CD4-positive, alpha-beta T cell treated with Interleukin-6 at 100 ng/mL for 8 hours (primary cell): ENCODE measurements around the gene SLC35A1.

Experiments used
- DNase-seq: peaks from one replicate; pipeline ENCODE4 v3.0.0-alpha.2; 2020; ENCODE audit warnings: mixed read lengths, low spot score

SLC35A1 gene

DNA sequence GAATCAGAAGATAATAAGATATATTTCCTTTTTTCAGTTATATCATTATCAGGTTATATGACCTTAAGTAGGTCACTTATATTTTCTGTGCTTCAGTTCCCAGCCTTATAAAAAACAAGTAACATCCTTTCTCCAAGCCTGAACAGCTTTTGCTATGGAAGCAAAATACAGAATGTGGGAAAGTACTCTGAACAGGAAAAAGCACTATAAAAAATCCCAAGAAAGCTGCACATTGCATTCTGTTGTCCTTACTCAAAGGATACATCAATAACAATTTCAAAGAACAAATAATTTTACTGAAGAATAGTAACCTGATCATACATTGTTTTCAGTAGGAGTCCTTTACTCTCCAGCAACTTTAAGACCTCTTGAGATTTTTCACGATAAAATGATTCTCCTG lies 56.4 kb downstream of the SLC35A1 start:
- DNase-seq: no peak

DNA sequence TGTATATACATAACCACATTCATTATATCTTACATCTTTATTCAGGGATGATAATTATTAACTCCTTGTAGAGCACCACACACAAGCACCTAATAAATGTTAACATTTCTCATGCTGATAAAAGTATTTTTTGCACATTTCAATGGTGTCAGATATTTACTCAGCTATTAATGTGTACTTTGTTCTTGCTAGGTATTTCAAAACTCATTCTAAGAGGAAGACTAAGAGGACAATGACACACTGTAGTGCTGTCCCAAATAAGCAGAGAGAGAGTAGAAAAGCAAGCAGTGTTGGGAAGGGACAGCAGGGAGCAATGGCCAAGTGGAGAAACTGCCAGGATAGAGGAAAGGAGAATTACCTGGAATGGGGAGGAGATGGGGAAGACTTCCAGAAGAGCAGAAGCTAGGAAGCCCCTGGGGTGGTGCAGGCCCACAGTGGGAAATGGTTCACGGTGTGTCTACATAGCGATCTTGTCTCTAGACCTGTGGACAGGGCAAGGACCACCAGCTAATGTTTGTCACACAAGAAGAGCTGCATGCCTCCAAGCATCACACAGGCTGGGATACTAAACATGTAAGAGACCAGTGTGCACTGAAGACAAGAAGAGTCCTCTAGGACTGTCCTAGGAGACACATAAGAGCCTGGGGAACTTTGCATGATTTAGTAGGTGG lies 61.7 kb downstream of the SLC35A1 start:
- DNase-seq: no peak

DNA sequence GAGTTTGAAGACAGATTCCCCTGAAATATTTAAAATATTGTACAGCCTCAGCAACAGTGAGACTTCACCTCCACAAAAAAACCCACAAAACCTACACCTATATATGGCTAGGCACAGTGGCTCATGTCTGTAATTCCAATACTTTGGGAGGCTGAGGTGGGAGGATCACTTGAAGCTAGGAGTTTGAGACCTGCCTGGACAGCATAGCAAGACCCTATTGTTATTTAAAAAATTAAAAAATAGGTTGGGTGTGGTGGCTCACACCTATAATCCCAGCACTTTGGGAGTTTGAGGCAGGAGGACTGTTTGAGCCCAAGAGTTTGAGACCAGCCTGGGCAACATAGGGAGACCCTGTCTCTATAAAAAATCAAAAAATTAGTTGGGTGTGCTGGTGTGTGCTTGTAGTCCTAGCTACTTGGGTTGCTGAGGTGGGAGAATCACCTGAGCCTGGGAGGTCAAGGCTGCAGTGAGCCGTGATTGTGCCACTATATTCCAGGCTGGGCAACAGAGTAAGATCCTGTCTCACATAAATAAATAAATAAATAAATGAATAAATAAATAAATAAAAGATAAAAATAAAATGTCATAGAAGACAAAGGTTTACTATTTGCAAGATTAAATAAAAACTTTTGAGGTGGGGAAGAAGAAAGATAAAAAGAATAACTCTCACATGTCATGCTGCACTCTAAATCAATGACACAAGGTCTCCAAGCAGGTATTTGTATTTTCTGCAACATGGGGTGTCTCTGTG lies 65.9 kb downstream of the SLC35A1 start:
- DNase-seq: no peak

DNA sequence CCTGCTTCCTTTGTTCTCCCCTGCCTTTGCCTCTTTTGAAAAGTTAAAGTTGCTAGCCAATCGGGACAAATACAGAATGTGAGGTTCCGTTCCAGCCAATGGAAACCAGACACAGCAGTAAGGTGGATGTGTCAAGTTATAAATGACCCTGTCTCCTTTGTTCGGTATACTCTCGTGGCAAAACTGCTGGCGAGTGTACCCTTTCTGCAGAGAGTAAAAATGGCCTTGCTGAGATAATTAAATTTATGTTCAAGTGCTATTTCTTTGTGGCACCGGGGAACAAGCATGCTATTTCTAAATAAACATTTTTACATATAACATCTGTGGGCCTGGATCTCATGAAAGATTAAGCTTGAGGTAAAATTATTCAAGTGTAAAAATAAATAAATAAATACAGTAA lies 66.8 kb downstream of the SLC35A1 start:
- no peak for DNase-seq

DNA sequence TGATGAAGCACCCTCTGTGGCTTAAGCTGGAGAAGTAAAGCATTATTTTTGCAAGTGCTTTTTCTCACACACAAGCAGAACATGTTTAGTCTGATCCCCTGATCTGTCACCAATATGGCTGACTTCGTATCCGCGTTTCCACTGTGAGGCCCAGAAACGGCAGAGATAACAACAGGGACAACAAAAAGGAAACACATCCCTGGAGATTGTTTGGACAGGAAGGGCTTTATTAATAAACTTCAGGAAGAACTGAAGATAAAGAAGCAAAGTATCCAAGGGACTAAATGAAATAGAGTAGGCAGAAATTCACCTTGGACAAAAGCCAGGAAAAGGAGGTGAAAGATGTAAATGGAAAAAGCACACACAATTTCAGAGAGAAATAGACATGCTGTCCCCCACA lies 67.8 kb downstream of the SLC35A1 start:
- DNase-seq: no peak

DNA sequence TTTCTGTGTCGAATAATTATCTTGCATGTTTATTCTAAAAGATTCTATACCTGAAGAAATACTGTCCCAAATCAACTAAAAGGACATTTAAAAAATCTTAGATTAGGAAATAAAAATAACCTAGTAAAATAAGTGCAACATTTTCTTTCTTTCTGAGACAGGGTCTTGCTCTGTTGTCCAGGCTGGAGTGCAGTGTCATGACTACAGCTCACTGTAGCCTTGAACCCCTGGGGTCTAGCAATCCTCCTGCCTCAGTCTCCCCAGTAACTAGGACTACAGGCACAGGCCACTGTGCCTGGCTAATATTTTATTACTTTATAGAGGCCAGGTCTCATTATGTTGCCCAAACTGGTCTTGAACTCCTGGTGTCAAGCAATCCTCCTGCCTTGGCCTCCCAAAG lies 68.3 kb downstream of the SLC35A1 start:
- DNase-seq: no peak

DNA sequence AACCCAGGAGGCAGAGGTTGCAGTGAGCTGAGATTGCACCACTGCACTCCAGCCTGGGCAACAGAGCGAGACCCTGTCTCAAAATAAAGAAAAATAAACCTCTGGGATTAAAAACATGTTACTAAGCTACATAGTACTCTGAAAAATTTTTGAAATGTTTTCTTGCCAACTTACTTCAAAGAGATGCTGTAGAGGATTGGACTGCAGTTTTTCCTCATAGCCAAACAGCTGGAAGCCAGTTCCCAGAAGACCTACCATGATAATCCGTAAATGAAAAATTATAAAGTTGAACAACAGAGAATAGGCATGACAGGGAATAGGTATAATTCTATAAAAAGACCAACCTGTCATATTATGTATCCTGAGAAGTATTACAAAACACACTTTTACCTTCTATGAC lies 69.0 kb downstream of the SLC35A1 start:
- DNase-seq: no peak

DNA sequence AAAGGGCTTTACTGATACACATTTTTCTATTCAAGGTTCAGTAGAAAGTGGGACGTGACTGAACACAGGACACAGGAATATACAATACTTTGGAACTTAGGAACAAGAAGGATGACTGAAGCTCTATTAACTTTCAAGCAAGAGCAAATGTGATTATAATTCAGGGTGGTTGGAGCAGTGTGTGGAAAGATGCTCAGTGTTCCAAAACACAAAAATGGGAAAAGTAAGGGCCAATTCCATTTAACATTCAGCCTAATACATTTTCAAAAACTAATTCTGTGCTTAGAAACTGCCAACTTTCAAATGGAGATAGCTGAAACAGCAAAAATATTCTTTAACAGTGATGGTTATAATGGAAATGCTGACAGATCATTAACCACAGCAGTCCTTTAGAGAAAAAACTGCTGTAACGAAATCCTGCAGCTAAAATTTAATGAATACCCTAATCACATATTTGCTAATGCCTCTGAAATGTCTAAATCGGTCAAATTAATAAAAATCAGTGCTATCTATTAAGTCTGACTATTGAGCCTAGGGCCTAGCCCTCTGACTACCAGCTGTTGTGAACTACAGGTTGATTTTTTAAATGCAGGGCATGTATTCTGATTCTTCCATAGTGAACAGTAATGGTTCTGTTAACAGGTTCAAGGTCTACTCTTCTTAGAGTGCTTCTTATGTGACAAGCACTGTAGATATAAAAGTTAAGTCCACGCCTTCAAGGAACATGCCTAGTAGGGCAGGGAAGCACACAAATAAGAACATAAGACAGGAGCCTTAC lies 71.1 kb downstream of the SLC35A1 start:
- no peak for DNase-seq

DNA sequence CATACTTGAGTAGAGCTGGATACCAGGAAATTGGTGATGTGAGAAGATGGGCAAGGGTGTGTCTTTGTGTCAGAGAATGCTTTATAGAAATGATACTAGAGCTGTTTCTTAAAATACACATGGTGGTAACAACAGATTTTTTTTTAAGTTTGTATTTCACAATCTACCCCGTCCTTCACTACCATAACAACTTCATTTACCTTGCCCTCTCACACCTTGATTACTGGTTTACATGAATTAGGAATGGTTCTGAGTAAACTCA lies 71.6 kb downstream of the SLC35A1 start:
- DNase-seq: no peak

DNA sequence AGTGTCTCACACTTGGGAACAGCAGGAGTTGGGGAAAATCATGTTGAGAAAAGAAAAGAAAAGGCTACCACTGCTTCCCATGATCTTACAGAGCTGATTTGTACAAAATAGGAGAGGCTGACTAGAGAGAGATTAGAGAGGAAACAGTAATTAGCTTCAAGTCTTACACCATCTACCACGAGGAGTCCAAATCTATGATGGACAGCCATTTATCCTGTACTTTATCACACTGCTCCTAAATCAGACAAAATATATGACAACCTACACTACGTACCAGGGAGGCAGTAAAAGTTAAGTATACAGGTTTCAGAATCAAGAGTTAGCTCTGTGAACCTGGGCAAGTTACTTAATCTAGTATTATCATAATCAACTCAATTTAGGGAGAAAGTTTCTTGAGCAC lies 79.0 kb downstream of the SLC35A1 start:
- no peak for DNase-seq

DNA sequence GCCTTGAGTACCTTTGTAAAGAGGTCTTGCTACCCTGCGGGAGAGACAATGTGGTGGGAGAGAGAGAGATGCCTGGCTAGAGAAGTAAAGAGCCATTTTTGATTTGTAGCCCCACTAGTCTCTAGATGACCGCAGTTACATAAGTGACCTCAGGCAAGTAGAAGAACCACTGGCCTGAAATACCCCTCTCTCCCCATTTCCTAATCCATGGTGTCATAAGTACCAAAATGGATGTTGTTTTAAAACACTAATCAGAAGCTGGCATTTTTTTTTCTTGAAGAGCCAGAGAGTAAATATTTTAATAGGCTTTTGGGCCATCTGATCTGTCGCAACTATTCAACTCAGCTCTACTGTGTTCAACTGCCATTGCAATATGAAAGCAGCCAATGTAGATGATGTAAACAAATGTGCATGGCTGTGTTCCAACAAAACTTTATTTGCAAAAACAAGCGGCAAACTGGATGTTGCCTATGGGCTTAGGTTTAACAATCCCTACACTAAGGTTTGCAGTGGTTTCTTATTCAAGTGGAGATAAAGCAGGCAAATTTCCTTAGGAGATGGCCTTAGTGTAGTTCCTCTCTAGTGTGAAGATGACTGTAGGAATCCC lies 80.5 kb downstream of the SLC35A1 start:
- DNase-seq: no peak

DNA sequence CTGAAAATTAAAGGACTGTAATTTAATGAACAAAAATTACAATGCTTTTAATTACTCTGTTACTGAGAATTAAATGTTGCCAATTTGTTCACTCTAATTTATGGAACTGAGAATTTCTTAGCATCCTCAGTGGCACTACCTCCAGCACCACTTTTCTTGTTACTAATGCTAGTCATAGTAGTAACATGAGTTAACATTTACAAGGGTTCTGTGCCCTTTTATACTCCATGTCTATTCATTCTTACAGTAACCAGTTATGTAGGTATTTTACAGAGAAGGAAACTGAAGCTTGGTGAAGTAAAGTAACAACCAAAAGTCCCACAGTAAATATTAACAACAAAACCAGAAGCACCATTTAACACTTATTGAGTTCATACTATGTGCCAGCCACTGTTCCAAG lies 82.7 kb downstream of the SLC35A1 start:
- DNase-seq: no peak

DNA sequence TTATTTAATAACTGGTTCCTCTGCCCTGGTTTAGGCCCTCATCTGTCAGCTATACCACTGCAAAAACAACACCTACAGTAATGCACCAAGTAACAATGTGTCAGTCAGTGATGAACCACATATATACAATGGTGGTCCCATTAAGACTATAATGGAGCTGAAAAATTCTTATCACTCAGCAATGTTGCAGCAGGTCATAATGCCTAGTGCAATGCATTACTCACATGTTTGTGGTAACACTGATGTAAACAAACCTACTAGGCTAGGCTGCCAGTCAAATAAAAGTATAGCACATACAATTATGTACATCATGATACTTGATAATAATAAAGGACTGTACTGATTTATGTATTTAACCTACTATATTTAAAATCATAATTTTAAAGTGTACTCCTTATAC lies 85.7 kb downstream of the SLC35A1 start:
- no peak for DNase-seq

DNA sequence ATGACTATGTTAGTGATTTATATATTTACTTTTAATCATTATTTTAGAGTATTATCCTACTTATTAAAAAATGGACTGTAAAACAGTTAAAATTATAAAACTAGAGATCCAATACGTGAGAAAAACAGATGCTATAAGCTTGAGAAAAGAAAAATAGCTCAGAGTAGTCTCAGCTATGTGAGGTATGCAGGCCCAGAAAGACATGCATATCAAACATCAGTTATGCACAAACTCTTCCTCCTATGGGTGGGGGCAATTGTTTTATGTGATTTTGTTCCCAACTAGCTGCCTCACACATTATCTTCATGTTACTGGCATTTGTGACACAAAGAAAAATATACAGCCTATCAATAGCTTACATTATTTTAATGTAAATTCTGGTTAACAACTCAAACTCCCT lies 88.2 kb downstream of the SLC35A1 start:
- no peak for DNase-seq
